Activated T-cell treated with anti-CD3 and anti-CD28 coated beads for 48 hours (primary cell): Measurements from ENCODE around the gene TAS2R30.

Experiments used
- DNase-seq: peaks from one replicate; pipeline ENCODE4 v3.0.0-alpha.2; 2020; ENCODE audit warnings: low read depth

TAS2R30 gene

GRCh38 chr12:11134305-11134704, at the start of gene TAS2R30:
Gene TAS2R30, minus strand, starts transcription at chr12:11134644. Its CDS starts 400 bp downstream, at chr12:11134244.
- DNase-seq: no peak

GRCh38 chr12:11183011-11183410, 48.6 kb upstream of the TAS2R30 start:
- DNase-seq: no peak

GRCh38 chr12:11182529-11182928, 48.1 kb upstream of the TAS2R30 start:
- no peak for DNase-seq

GRCh38 chr12:11178250-11178649, 43.8 kb upstream of the TAS2R30 start:
- no peak for DNase-seq

GRCh38 chr12:11174022-11174421, 39.6 kb upstream of the TAS2R30 start:
- DNase-seq: no peak

GRCh38 chr12:11171969-11172675, 37.7 kb upstream of the TAS2R30 start:
- no peak for DNase-seq

GRCh38 chr12:11171145-11171968, 36.9 kb upstream of the TAS2R30 start, which contains the start of gene SMIM10L1:
Gene SMIM10L1, plus strand, starts transcription at chr12:11171194. Its CDS starts 163 bp downstream, at chr12:11171357.
- DNase-seq: peak; percentile 85

- no peak for DNase-seq
These were observed 36.3 kb upstream of the TAS2R30 start for GRCh38 chr12:11170810-11171144.

- no peak for DNase-seq
These were observed 31.9 kb upstream of the TAS2R30 start for GRCh38 chr12:11166300-11166699.

- no peak for DNase-seq
These were observed 29.9 kb upstream of the TAS2R30 start for GRCh38 chr12:11164384-11164783.

GRCh38 chr12:11162502-11162901, 28.1 kb upstream of the TAS2R30 start:
- no peak for DNase-seq

- no peak for DNase-seq
These were observed 24.5 kb upstream of the TAS2R30 start for GRCh38 chr12:11158885-11159444.

- DNase-seq: no peak
These were observed 20.0 kb upstream of the TAS2R30 start for GRCh38 chr12:11154400-11154925.

- DNase-seq: no peak
These were observed 18.3 kb upstream of the TAS2R30 start for GRCh38 chr12:11152725-11153124.

GRCh38 chr12:11150832-11151231, 16.4 kb upstream of the TAS2R30 start:
- no peak for DNase-seq

- no peak for DNase-seq
These were observed 13.0 kb upstream of the TAS2R30 start for GRCh38 chr12:11147420-11147819.

- no peak for DNase-seq
These were observed 9.9 kb upstream of the TAS2R30 start for GRCh38 chr12:11144297-11144696.

- no peak for DNase-seq
These were observed 8.9 kb upstream of the TAS2R30 start for GRCh38 chr12:11143352-11143751.

GRCh38 chr12:11136075-11136474, 1.6 kb upstream of the TAS2R30 start:
- no peak for DNase-seq

- no peak for DNase-seq
These were observed 628 bp downstream of the TAS2R30 start for GRCh38 chr12:11133816-11134215.

- no peak for DNase-seq
These were observed 1.3 kb downstream of the TAS2R30 start for GRCh38 chr12:11133162-11133561.

- DNase-seq: no peak
These were observed 3.4 kb downstream of the TAS2R30 start for GRCh38 chr12:11130999-11131398.

GRCh38 chr12:11130382-11130781, 4.1 kb downstream of the TAS2R30 start:
- DNase-seq: no peak
